HG03103 (cell line): ENCODE results near the gene CD164L2.

Experiments
- ATAC-seq: cut with Tn5 transposase; IDR thresholded peaks from one replicate; pipeline ENCODE4 v1.9.1; 2021; ENCODE audit warnings: low read depth; ENCODE audit not compliant: unreplicated experiment

The CD164L2 gene

GRCh38 chr1:27330786-27331185, 52.3 kb downstream of the CD164L2 start:
- no peak for ATAC-seq
